ENCODE results near the gene TEX38. TPM values are rescaled to one million over a fixed set of nuclear protein-coding genes. Genes with fewer than 3 reads are reported as not detected.
"Not testable (repeated sequence)": the region's sequence is repeated elsewhere in the genome, so short reads cannot be mapped to it uniquely, and the experiment has no call there.

TEX38 gene
- total RNA-seq, 1 experiment from 2014 or later: 0.47 TPM

DNA sequence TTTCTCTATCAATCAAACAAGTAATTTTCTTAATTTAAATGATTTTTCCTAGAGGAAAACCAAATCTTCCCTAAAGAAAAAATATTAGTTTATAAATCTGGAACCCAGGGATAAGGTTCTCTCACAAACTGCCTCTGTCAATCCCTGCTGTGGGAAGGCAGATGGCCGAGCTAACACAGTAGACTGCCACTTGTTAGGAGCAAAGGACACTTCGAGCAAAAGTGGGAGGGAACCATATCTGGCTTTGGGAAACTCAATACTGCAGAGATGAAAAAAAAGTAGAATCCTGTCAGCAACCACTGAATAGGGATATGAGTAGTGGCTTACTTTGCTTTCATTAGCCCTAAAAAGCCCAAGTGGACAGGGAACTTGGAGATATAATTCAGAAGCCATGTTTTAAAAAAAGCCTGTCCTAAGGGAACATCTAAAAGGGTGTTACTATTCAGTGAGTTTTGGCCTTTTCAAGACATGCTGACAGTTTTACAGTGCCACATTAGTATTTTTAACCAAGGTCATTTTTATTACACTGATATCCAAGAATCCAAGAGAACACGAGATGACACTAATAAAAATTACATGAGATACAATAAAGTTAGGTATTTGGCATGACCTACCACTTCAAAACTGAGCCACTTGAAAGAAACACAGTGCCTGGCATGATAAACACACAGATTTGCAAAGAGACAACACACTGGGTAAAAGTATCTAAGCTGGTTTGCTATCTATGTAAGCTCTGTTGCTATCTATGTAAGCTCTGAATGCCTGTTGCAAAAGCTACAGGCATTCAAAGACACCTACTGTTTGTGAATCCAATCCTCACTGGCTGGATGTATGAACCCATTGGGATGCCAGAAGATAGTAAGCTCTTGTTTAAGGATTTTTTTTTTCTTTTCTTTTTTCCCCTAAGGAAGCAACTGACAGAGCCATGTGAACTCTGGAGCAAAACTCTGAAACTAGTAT is 21.4 kb downstream of the TEX38 start (continued):
- TF ChIP-seq YY1 (IDR thresholded peaks at IDR 0.05; ENCODE audit: extremely low read depth, insufficient replicate concordance, low read depth, low read length): no peak

DNA sequence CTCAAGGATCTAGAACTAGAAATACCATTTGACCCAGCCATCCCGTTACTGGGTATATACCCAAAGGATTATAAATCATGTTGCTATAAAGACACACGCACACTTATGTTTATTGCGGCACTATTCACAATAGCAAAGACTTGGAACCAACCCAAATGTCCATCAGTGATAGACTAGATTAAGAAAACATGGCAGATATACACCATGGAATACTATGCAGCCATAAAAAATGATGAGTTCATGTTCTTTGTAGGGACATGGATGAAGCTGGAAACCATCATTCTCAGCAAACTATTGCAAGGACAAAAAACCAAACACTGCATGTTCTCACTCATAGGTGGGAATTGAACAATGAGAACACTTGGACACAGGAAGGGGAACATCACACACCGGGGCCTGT is 23.0 kb downstream of the TEX38 start:
- POLR2A ChIA-PET; H3K4me3 ChIP-seq (replicated peaks in 1 of 2; ENCODE audit: low read depth in 1 of 2, low read length in 2 of 2); H3K9ac ChIP-seq (ENCODE audit: low read length); H3K27ac ChIP-seq (ENCODE audit: low read depth, low read length); CTCF ChIA-PET; H3K4me1 ChIP-seq (ENCODE audit: control insufficient read depth in 1 of 2, insufficient read depth in 2 of 2, low read length in 2 of 2); H3K9me2 ChIP-seq (ENCODE audit: insufficient read depth); H3K4me2 ChIP-seq (ENCODE audit: low read length); intact Hi-C loops (cut with micrococcal nuclease); DNase-seq (ENCODE audit: low read depth, low spot score); BruUV-seq (replicated peaks); ATAC-seq; H3K27me3 ChIP-seq (ENCODE audit: insufficient read depth, low read length); H4K20me1 ChIP-seq (ENCODE audit: insufficient read depth); H2AFZ ChIP-seq (ENCODE audit: low read depth, low read length, poor library complexity, severe bottlenecking); H3K9me3 ChIP-seq (ENCODE audit: control insufficient read depth in 1 of 2, insufficient read depth in 1 of 2, low read depth in 1 of 2, low read length in 2 of 2); RAD21 ChIA-PET (ENCODE audit: low non-redundant PET in 1 of 2, low total read pairs in 2 of 2, uncharacterized antibody in 2 of 2, unreplicated experiment in 2 of 2): not testable (repeated sequence)
- Histone ChIP-seq H3K36me3 (ENCODE audit: control insufficient read depth in 1 of 2, insufficient read depth in 2 of 2, low read length in 2 of 2) (peaks cover 5 to 19% of the 10 kb centered on the region in 2 experiments; a peak in 3 of 4 replicates), H3K79me2 (ENCODE audit: insufficient read depth, low read length) (peaks cover 17% of the 10 kb centered on the region; the same call in 1 of the 2 replicates)

DNA sequence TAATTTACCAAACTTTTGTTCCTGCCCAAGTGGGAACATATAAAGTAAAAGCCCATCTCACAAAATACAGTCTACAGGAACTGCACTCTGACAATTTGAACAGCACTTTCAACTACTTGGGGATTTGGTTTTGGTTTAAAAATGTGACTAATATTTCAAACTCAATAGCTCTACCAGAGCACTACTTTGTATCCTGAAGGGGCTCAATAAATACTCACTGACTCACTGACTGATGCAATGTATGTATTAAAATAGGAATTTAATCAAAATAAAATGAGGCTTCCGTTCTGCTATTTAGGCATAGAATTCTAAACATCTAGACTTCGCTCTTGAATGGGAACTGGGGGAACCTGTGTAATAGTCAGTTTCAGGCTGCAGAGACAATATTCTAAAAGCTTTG is 25.4 kb downstream of the TEX38 start:
- no peaks in the 10 kb centered on the region for H3K27me3 ChIP-seq (ENCODE audit: insufficient read depth, low read length)
- H3K4me2 ChIP-seq (ENCODE audit: low read length): no peak overlapping the region
- no peak overlapping the region for H2AFZ ChIP-seq (ENCODE audit: low read depth, low read length, poor library complexity, severe bottlenecking)
- H3K27ac ChIP-seq (ENCODE audit: low read depth, low read length): no peak overlapping the region
- intact Hi-C loops (cut with micrococcal nuclease): no loop called here
- POLR2A ChIA-PET: no interaction called here
- DNase-seq (ENCODE audit: low read depth, low spot score) (no peak), ATAC-seq (no peak)
- H3K36me3 ChIP-seq (ENCODE audit: control insufficient read depth in 1 of 2, insufficient read depth in 2 of 2, low read length in 2 of 2): peaks cover 4 to 7% of the 10 kb centered on the region in 2 experiments; a peak in 2 of 4 replicates
- CTCF ChIA-PET: no interaction called here
- peaks cover 27% of the 10 kb centered on the region; the same call in 1 of the 2 replicates for H3K79me2 ChIP-seq (ENCODE audit: insufficient read depth, low read length)
- H3K4me3 ChIP-seq (replicated peaks in 1 of 2; ENCODE audit: low read depth in 1 of 2, low read length in 2 of 2): no peak overlapping the region
- H3K4me1 ChIP-seq (ENCODE audit: control insufficient read depth in 1 of 2, insufficient read depth in 2 of 2, low read length in 2 of 2): no peaks in the 10 kb centered on the region
- H3K9me3 ChIP-seq (ENCODE audit: control insufficient read depth in 1 of 2, insufficient read depth in 1 of 2, low read depth in 1 of 2, low read length in 2 of 2): no peaks in the 10 kb centered on the region
- no peaks in the 10 kb centered on the region for H3K9me2 ChIP-seq (ENCODE audit: insufficient read depth)
- no peaks in the 10 kb centered on the region for H4K20me1 ChIP-seq (ENCODE audit: insufficient read depth)
- no TSS peak for BruUV-seq (replicated peaks)
- H3K9ac ChIP-seq (ENCODE audit: low read length): no peak overlapping the region
- RAD21 ChIA-PET (ENCODE audit: low non-redundant PET in 1 of 2, low total read pairs in 2 of 2, uncharacterized antibody in 2 of 2, unreplicated experiment in 2 of 2): no interaction called here
- TF ChIP-seq CEBPB (IDR thresholded peaks at IDR 0.05; ENCODE audit: low read depth) (no peak), RAD21 (IDR thresholded peaks at IDR 0.05; ENCODE audit: low read depth) (no peak), POLR2A (IDR thresholded peaks at IDR 0.05; ENCODE audit: borderline replicate concordance, extremely low read depth, insufficient read depth, insufficient read length) (no peak), EZH2 (IDR thresholded peaks at IDR 0.05) (no peak), ELF1 (IDR thresholded peaks at IDR 0.05; ENCODE audit: borderline replicate concordance, low read depth) (no peak), POLR2AphosphoS5 (IDR thresholded peaks at IDR 0.05; ENCODE audit: low read depth, low read length) (no peak), SRF (IDR thresholded peaks at IDR 0.05; ENCODE audit: low read depth) (no peak), ZFX (IDR thresholded peaks at IDR 0.05) (no peak), SP1 (IDR thresholded peaks at IDR 0.05; ENCODE audit: low read depth) (no peak), YY1 (IDR thresholded peaks at IDR 0.05; ENCODE audit: extremely low read depth, insufficient replicate concordance, low read depth, low read length) (no peak)
- TF ChIP-seq, protein P1, sequence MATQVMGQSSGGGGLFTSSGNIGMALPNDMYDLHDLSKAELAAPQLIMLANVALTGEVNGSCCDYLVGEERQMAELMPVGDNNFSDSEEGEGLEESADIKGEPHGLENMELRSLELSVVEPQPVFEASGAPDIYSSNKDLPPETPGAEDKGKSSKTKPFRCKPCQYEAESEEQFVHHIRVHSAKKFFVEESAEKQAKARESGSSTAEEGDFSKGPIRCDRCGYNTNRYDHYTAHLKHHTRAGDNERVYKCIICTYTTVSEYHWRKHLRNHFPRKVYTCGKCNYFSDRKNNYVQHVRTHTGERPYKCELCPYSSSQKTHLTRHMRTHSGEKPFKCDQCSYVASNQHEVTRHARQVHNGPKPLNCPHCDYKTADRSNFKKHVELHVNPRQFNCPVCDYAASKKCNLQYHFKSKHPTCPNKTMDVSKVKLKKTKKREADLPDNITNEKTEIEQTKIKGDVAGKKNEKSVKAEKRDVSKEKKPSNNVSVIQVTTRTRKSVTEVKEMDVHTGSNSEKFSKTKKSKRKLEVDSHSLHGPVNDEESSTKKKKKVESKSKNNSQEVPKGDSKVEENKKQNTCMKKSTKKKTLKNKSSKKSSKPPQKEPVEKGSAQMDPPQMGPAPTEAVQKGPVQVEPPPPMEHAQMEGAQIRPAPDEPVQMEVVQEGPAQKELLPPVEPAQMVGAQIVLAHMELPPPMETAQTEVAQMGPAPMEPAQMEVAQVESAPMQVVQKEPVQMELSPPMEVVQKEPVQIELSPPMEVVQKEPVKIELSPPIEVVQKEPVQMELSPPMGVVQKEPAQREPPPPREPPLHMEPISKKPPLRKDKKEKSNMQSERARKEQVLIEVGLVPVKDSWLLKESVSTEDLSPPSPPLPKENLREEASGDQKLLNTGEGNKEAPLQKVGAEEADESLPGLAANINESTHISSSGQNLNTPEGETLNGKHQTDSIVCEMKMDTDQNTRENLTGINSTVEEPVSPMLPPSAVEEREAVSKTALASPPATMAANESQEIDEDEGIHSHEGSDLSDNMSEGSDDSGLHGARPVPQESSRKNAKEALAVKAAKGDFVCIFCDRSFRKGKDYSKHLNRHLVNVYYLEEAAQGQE (IDR thresholded peaks at IDR 0.05; ENCODE audit: low read depth): no peak
- TF ChIP-seq, protein P2, sequence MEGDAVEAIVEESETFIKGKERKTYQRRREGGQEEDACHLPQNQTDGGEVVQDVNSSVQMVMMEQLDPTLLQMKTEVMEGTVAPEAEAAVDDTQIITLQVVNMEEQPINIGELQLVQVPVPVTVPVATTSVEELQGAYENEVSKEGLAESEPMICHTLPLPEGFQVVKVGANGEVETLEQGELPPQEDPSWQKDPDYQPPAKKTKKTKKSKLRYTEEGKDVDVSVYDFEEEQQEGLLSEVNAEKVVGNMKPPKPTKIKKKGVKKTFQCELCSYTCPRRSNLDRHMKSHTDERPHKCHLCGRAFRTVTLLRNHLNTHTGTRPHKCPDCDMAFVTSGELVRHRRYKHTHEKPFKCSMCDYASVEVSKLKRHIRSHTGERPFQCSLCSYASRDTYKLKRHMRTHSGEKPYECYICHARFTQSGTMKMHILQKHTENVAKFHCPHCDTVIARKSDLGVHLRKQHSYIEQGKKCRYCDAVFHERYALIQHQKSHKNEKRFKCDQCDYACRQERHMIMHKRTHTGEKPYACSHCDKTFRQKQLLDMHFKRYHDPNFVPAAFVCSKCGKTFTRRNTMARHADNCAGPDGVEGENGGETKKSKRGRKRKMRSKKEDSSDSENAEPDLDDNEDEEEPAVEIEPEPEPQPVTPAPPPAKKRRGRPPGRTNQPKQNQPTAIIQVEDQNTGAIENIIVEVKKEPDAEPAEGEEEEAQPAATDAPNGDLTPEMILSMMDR (IDR thresholded peaks at IDR 0.05 in 2 of 3, conservative IDR thresholded peaks at IDR 0.05 in 1 of 3; ENCODE audit: borderline replicate concordance in 1 of 3, insufficient read depth in 1 of 3, low read depth in 2 of 3, low read length in 2 of 3): no peak
